Measurements from ENCODE around the gene SNRPD3.
"Not testable (repeated sequence)": the region's sequence is repeated elsewhere in the genome, so short reads cannot be mapped to it uniquely, and the experiment has no call there.

SNRPD3 gene

DNA sequence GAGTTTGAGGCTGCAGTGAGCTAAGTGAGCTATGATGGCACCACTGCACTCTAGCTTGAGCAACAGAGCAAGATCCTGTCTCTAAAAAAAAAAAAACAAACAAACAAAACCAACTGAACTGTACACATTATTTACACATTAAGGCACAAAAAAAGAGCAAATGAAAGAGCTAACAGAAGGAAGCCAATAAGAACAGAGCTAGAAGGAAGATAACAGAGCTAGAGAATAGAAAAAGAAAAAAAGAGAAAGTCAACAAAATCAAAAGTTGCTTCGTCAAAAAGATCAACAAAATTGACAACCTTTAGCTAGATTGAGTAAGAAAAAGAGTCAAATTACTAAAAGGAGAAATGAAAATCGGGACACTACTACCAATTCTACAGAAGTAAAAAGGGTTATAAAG, 25.9 kb upstream of the SNRPD3 start:
- TF ChIP-seq SP1 (IDR thresholded peaks at IDR 0.05) (no peak), FOXM1 (IDR thresholded peaks at IDR 0.05; ENCODE audit: borderline replicate concordance) (no peak)
- CTCF ChIA-PET = no interaction called here
- POLR2A ChIA-PET = no interaction called here
- no peak for DNase-seq (ENCODE audit: extremely low spot score)

DNA sequence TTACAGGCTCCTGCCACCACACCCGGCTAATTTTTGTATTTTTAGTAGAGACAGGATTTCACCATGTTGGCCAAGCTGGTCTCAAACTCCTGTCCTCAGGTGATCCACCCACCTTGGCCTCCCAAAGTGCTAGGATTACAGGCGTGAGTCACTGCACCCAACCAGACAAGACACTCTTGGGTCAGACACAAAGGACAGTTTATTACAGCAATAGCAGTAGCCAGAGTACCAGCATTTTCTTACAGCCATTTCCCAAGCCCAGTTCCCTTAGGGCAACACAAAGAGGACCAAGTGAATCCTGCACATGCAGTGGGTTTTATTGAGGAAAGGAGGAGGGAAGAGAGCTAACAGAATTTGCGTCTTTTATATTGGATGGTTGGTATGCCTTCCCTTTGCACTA, 24.8 kb upstream of the SNRPD3 start:
- POLR2A ChIA-PET = interaction anchor here (1.8 kb wide), 1 partner anchor 24 kb away, joined by 5 read pairs; the partner anchor contains the start of gene GUCD1
- DNase-seq (ENCODE audit: extremely low spot score); CTCF ChIA-PET: not testable (repeated sequence)

DNA sequence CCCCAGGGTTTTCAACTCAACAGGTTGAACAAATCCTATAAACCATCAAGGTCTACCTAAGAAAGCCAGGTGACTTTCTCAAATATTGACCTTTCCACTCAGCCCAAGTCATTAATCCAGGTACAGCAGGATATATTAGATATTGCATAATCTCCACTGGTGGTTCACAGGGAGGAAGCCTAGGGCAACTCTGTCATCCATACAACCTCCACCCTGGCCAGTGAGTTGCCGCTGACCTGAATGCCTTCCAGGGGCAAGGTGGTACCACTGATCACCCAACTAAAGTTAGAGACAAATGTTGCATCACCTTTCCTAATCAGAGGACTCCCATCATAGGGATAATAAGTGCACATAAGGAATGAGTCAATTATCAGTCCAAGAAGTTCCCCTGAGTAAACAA, 23.7 kb upstream of the SNRPD3 start:
- CTCF ChIA-PET = no interaction called here
- DNase-seq (ENCODE audit: extremely low spot score) = no peak
- TF ChIP-seq CTBP1 (IDR thresholded peaks at IDR 0.05; ENCODE audit: borderline replicate concordance) (no peak), FOXM1 (IDR thresholded peaks at IDR 0.05; ENCODE audit: borderline replicate concordance) (no peak), SUZ12 (IDR thresholded peaks at IDR 0.05) (no peak), ZNF384 (IDR thresholded peaks at IDR 0.05) (no peak), SP1 (IDR thresholded peaks at IDR 0.05) (no peak), ARNT (IDR thresholded peaks at IDR 0.05) (no peak), L3MBTL2 (conservative IDR thresholded peaks at IDR 0.05) (no peak)
- TF ChIP-seq, protein P1, sequence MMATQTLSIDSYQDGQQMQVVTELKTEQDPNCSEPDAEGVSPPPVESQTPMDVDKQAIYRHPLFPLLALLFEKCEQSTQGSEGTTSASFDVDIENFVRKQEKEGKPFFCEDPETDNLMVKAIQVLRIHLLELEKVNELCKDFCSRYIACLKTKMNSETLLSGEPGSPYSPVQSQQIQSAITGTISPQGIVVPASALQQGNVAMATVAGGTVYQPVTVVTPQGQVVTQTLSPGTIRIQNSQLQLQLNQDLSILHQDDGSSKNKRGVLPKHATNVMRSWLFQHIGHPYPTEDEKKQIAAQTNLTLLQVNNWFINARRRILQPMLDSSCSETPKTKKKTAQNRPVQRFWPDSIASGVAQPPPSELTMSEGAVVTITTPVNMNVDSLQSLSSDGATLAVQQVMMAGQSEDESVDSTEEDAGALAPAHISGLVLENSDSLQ (IDR thresholded peaks at IDR 0.05) = no peak
- POLR2A ChIA-PET = interaction anchor here (1.8 kb wide), 1 partner anchor 23 kb away, joined by 5 read pairs; the partner anchor contains the start of gene GUCD1

DNA sequence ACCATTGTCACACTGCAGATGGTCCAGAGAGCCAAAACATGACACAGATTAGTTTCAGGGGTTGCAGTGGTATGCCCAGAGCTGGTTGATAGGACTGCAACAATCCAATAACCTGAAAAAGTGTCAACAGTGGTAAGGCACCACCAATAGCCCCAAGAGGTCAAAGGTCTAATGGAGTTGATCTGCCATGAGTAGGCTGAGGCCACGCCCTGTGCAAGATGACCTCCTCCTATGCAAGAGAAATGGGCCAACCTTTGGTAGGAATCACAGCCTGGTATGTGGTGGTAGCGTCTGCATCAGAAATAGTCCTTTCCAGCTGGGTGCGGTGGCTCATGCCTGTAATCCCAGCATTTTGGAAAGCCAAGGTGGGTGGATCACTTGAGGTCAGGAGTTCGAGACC, 20.5 kb upstream of the SNRPD3 start:
- ChIA-PET CTCF (interaction anchor here (0.5 kb wide), 1 partner anchor 77 kb away, joined by 4 read pairs; no protein-coding TSS in a partner anchor), POLR2A (no interaction called here)
- DNase-seq (ENCODE audit: extremely low spot score) = no peak
- TF ChIP-seq BHLHE40 (IDR thresholded peaks at IDR 0.05; ENCODE audit: borderline replicate concordance) = no peak
- TF ChIP-seq FOXM1 (IDR thresholded peaks at IDR 0.05; ENCODE audit: borderline replicate concordance) = no peak
- TF ChIP-seq ZNF384 (IDR thresholded peaks at IDR 0.05) = no peak
- no peak for TF ChIP-seq TARDBP (IDR thresholded peaks at IDR 0.05)
- no peak for TF ChIP-seq L3MBTL2 (conservative IDR thresholded peaks at IDR 0.05)
- TF ChIP-seq CTBP1 (IDR thresholded peaks at IDR 0.05; ENCODE audit: borderline replicate concordance) = no peak
- no peak for TF ChIP-seq ELF4 (IDR thresholded peaks at IDR 0.05)
- TF ChIP-seq, protein P1 (IDR thresholded peaks at IDR 0.05) = no peak
- no peak for TF ChIP-seq SP1 (IDR thresholded peaks at IDR 0.05)
- no peak for TF ChIP-seq SUZ12 (IDR thresholded peaks at IDR 0.05)
- TF ChIP-seq NFRKB (IDR thresholded peaks at IDR 0.05) = no peak
- no peak for TF ChIP-seq LEF1 (IDR thresholded peaks at IDR 0.05; ENCODE audit: borderline replicate concordance)

DNA sequence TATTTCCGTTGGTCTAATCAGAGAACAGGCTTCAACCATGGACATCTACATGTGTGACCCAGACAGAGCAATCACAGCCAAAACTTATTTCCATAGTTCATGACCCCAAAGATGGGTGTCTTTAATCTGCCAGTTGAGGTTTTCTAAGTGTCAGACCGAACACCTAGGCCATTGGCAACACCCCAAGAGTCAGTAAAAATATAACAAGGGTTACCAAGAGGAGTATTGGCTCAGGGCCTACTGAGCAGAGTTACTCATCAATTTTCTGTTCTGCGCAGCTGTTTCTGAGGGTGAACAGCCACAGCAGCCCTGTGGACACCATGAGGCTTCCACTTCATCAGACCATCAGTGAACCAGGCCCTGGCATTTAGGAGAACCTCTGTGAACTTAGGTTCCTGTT, 19.7 kb upstream of the SNRPD3 start:
- ChIA-PET CTCF (interaction anchor here (0.5 kb wide), 1 partner anchor 78 kb away, joined by 4 read pairs; no protein-coding TSS in a partner anchor), POLR2A (no interaction called here)
- TF ChIP-seq SP1 (IDR thresholded peaks at IDR 0.05) = no peak
- TF ChIP-seq NFRKB (IDR thresholded peaks at IDR 0.05) = no peak
- TF ChIP-seq ZNF384 (IDR thresholded peaks at IDR 0.05) = no peak
- no peak for TF ChIP-seq TARDBP (IDR thresholded peaks at IDR 0.05)
- TF ChIP-seq ARNT (IDR thresholded peaks at IDR 0.05) = no peak
- DNase-seq (ENCODE audit: extremely low spot score) = no peak

DNA sequence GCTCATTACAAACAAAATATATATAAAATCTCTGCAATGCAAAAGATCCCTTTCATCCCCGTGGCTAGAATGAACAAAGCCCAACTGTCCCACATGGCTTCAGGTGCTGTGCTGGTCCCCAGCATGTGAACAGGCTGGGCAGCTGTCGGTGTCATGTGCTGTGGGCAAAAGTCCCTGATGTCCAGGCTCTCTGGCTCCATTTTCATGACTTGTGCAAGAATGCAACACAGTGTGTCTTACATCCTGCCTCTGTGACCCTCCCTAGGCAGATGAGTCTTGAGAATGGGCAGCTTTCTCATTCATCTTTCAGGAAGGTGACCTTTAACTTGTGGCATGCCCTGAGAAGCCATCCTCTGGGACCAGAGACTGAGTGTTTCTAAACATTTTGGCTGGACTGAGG, 15.3 kb upstream of the SNRPD3 start:
- CTCF ChIA-PET = no interaction called here
- POLR2A ChIA-PET = interaction anchor here (2.6 kb wide), 1 partner anchor 15 kb away, joined by 13 read pairs; the partner anchor contains the start of genes GUCD1 and SNRPD3
- no peak for DNase-seq (ENCODE audit: extremely low spot score)
- no peak for TF ChIP-seq ZNF384 (IDR thresholded peaks at IDR 0.05)
- no peak for TF ChIP-seq CTBP1 (IDR thresholded peaks at IDR 0.05; ENCODE audit: borderline replicate concordance)

DNA sequence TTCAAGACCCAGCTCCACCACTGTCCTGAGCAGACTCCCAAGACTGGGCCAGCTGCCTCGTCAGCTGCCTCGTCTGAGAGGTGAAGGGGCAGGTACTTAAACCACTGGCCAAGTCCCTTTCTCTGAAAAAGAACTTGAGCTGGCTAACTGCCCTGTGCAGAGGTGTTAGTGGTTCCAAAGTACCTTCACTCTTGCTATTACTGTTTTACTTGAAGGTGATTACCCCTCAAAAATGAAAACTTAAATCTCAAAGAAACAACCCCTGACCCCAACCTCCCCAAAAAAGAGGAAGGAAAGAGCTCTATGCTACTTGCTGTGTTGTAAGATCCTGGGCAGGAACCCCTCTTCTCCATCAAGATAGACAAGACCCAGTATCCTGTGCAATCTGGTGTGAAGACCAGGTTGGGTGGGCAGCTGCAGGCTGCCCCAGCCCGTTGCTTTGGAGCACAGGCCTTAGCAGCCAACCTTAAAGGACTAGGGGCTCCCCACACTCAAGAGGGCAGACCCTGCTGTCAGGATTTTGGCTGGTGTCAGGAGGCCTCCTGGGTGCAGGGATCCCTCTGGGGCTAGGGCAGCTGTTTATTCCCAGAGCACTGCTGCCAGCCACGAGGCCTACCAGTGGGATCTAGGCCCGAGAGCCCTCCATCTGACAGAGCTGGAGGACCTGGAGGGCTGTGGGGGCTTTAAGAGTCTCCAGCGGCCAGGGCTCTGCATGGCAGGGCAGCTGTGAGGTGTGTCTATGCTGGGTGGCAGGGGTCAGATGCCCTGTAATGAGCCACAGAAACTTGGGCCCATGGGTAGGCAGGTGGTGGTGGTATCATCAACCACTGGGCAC, 13.9 kb upstream of the SNRPD3 start:
- CTCF ChIA-PET = interaction anchor here (0.6 kb wide), 1 partner anchor 1003 kb away, joined by 4 read pairs; no protein-coding TSS in a partner anchor
- DNase-seq (ENCODE audit: extremely low spot score) = no peak

DNA sequence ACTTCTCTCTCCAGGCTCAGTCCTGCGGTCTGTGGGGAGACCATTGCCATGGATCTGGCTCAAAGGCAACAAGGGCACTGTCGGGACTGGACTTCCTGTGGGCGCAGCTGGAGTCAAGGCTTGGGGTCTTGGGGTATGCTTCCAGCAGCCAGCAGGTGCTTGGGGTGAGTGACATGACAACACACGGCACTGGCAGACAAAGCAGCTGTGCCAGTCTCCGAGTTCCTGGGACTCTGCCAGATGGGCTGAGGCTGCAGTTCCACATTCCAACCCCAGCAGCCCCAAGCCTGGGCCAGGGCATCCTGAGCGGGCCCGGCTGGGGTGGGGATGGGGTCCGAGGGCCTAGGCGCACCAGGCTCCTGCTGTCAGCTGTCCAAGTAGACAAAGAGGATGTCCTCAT, 13.2 kb upstream of the SNRPD3 start:
- DNase-seq (ENCODE audit: extremely low spot score) = no peak
- ChIA-PET CTCF (no interaction called here), POLR2A (no interaction called here)
- TF ChIP-seq, protein P1 (IDR thresholded peaks at IDR 0.05) = no peak
- TF ChIP-seq HDGF (IDR thresholded peaks at IDR 0.05; ENCODE audit: borderline replicate concordance) (no peak), FOXA1 (IDR thresholded peaks at IDR 0.05) (no peak), ZNF384 (IDR thresholded peaks at IDR 0.05) (no peak), FOXK2 (IDR thresholded peaks at IDR 0.05) (no peak), NFRKB (IDR thresholded peaks at IDR 0.05) (no peak), FOXM1 (IDR thresholded peaks at IDR 0.05; ENCODE audit: borderline replicate concordance) (no peak), L3MBTL2 (conservative IDR thresholded peaks at IDR 0.05) (no peak), LEF1 (IDR thresholded peaks at IDR 0.05; ENCODE audit: borderline replicate concordance) (no peak), ELF4 (IDR thresholded peaks at IDR 0.05) (no peak), SP1 (IDR thresholded peaks at IDR 0.05) (no peak), ARNT (IDR thresholded peaks at IDR 0.05) (no peak), TARDBP (IDR thresholded peaks at IDR 0.05) (no peak), BHLHE40 (IDR thresholded peaks at IDR 0.05; ENCODE audit: borderline replicate concordance) (no peak), CTBP1 (IDR thresholded peaks at IDR 0.05; ENCODE audit: borderline replicate concordance) (no peak), SUZ12 (IDR thresholded peaks at IDR 0.05) (no peak)

More for the DNA sequence above, 13.9 kb upstream of the SNRPD3 start:
- TF ChIP-seq FOXK2 (IDR thresholded peaks at IDR 0.05) (no peak), SUZ12 (IDR thresholded peaks at IDR 0.05) (no peak), TARDBP (IDR thresholded peaks at IDR 0.05) (no peak), ARNT (IDR thresholded peaks at IDR 0.05) (no peak), L3MBTL2 (conservative IDR thresholded peaks at IDR 0.05) (no peak), ELF4 (IDR thresholded peaks at IDR 0.05) (no peak), CTBP1 (IDR thresholded peaks at IDR 0.05; ENCODE audit: borderline replicate concordance) (no peak)
- POLR2A ChIA-PET = no interaction called here
